H9 (cell line): ENCODE measurements around the gene EIF4A3. TPM values are rescaled to one million over a fixed set of nuclear protein-coding genes. Genes with fewer than 3 reads are reported as not detected.

ENCODE experiments used
- DNase-seq: peaks from one replicate; pipeline ENCODE4 v3.0.0-alpha.2; 2017
- H2AFZ ChIP-seq: one replicate; pipeline ENCODE4 v1.6.1; 2013; ENCODE audit warnings: mild to moderate bottlenecking, low read length, control low read depth, moderate library complexity
- H2AK5ac ChIP-seq: 2 replicates; pipeline ENCODE4 v1.6.1; 2013; ENCODE audit warnings: low read length, control low read depth, mixed read lengths; ENCODE audit not compliant: insufficient read length
- H2BK120ac ChIP-seq: one replicate; pipeline ENCODE4 v1.6.1; 2013; ENCODE audit warnings: low read depth, mild to moderate bottlenecking, low read length, control low read depth, inconsistent platforms; ENCODE audit not compliant: poor library complexity, severe bottlenecking
- H2BK12ac ChIP-seq: 2 replicates; pipeline ENCODE4 v1.6.1; 2013; ENCODE audit warnings: low read length, control low read depth, mixed read lengths, low read depth; ENCODE audit not compliant: insufficient read length
- H2BK15ac ChIP-seq: 2 replicates; pipeline ENCODE4 v1.6.1; 2013; ENCODE audit warnings: low read depth, low read length, control low read depth
- H2BK20ac ChIP-seq: one replicate; pipeline ENCODE4 v1.6.1; 2013; ENCODE audit warnings: low read depth, mild to moderate bottlenecking, low read length, control low read depth, inconsistent platforms; ENCODE audit not compliant: poor library complexity, severe bottlenecking
- H2BK5ac ChIP-seq: 2 replicates; pipeline ENCODE4 v1.6.1; 2013; ENCODE audit warnings: low read length, control low read depth, mixed read lengths; ENCODE audit not compliant: insufficient read length
- H3K14ac ChIP-seq: 2 replicates; pipeline ENCODE4 v1.6.1; 2013; ENCODE audit warnings: low read length, control low read depth; ENCODE audit not compliant: insufficient read depth
- H3K18ac ChIP-seq: 2 replicates; pipeline ENCODE4 v1.6.1; 2013; ENCODE audit warnings: low read depth, mild to moderate bottlenecking, mixed read lengths, low read length, control low read depth; ENCODE audit not compliant: insufficient read length
- H3K23ac ChIP-seq: 2 replicates; pipeline ENCODE4 v1.6.1; 2013; ENCODE audit warnings: low read length, control low read depth, mixed read lengths, low read depth; ENCODE audit not compliant: insufficient read length
- H3K23me2 ChIP-seq: 2 replicates; pipeline ENCODE4 v1.6.1; 2013; ENCODE audit warnings: low read depth, mild to moderate bottlenecking, mixed read lengths, low read length, control low read depth; ENCODE audit not compliant: insufficient read length, poor library complexity, severe bottlenecking
- H3K27ac ChIP-seq: 2 replicates; pipeline ENCODE4 v1.5.1; 2013; ENCODE audit warnings: low read length, control low read depth, mixed read lengths, low read depth; ENCODE audit not compliant: insufficient read length
- H3K27me3 ChIP-seq: 2 replicates; pipeline ENCODE4 v1.6.1; 2013; ENCODE audit warnings: low read length, control low read depth, inconsistent platforms; ENCODE audit not compliant: insufficient read depth
- H3K4ac ChIP-seq: 2 replicates; pipeline ENCODE4 v1.6.1; 2013; ENCODE audit warnings: low read depth, mild to moderate bottlenecking, control low read depth, inconsistent platforms, low read length, moderate library complexity
- H3K4me1 ChIP-seq: 2 replicates; pipeline ENCODE4 v1.6.1; 2013; ENCODE audit warnings: low read length, control low read depth, inconsistent platforms; ENCODE audit not compliant: insufficient read depth
- H3K4me2 ChIP-seq: 2 replicates; pipeline ENCODE4 v1.6.1; 2013; ENCODE audit warnings: low read length, control low read depth, mixed read lengths; ENCODE audit not compliant: insufficient read length, insufficient read depth
- H3K56ac ChIP-seq: 2 replicates; pipeline ENCODE4 v1.6.1; 2013; ENCODE audit warnings: low read depth, mild to moderate bottlenecking, mixed read lengths, low read length, control low read depth; ENCODE audit not compliant: insufficient read length
- H3K79me1 ChIP-seq: 2 replicates; pipeline ENCODE4 v1.6.1; 2013; ENCODE audit warnings: low read depth, mild to moderate bottlenecking, moderate library complexity, low read length, control low read depth, inconsistent platforms; ENCODE audit not compliant: insufficient read depth, poor library complexity, severe bottlenecking
- H3K79me2 ChIP-seq: 2 replicates; pipeline ENCODE4 v1.6.1; 2013; ENCODE audit warnings: low read length, control low read depth, inconsistent platforms; ENCODE audit not compliant: insufficient read depth
- H3K9ac ChIP-seq: 2 replicates; pipeline ENCODE4 v1.6.1; 2013; ENCODE audit warnings: low read length, control low read depth, mixed read lengths; ENCODE audit not compliant: insufficient read length; ENCODE audit errors: extremely low read depth
- H3K9me3 ChIP-seq: one replicate; pipeline ENCODE4 v1.6.1; 2013; ENCODE audit warnings: low read depth, low read length, inconsistent platforms; ENCODE audit not compliant: control insufficient read depth
- H3T11ph ChIP-seq: one replicate; pipeline ENCODE4 v1.6.1; 2013; ENCODE audit warnings: mild to moderate bottlenecking, low read length, control low read depth, inconsistent platforms
- H4K20me1 ChIP-seq: one replicate; pipeline ENCODE4 v1.6.1; 2013; ENCODE audit not compliant: control insufficient read depth, insufficient read length, insufficient read depth
- H4K5ac ChIP-seq: 2 replicates; pipeline ENCODE4 v1.6.1; 2013; ENCODE audit warnings: low read depth, mild to moderate bottlenecking, mixed read lengths, low read length, control low read depth; ENCODE audit not compliant: insufficient read length
- H4K8ac ChIP-seq: replicated peaks from 2 replicates; pipeline ENCODE4 v1.6.1; 2013; ENCODE audit warnings: low read length, control low read depth, mixed read lengths, low read depth; ENCODE audit not compliant: insufficient read length
- H4K91ac ChIP-seq: 2 replicates; pipeline ENCODE4 v1.6.1; 2013; ENCODE audit warnings: low read depth, mild to moderate bottlenecking, moderate library complexity, mixed read lengths, low read length, control low read depth; ENCODE audit not compliant: insufficient read length
- H3K27ac Mint-ChIP-seq, 3 experiments: 2 replicates in 2 of 3; 3 replicates in 1 of 3; pipeline ENCODE4 v1.8.0; 2020 to 2021; ENCODE audit warnings: mixed read lengths in 3 of 3, mild to moderate bottlenecking in 1 of 3, moderate library complexity in 1 of 3
- H3K27me3 Mint-ChIP-seq: 2 replicates; pipeline ENCODE4 v1.8.0; 2021; ENCODE audit warnings: low read depth, mild to moderate bottlenecking, moderate library complexity, mixed read lengths
- H3K36me3 Mint-ChIP-seq, 3 experiments: 2 replicates in 2 of 3; 3 replicates in 1 of 3; pipeline ENCODE4 v1.8.0; 2020 to 2021; ENCODE audit warnings: low read depth in 3 of 3, mixed read lengths in 3 of 3; ENCODE audit not compliant: insufficient read depth in 1 of 3
- H3K4me1 Mint-ChIP-seq, 2 experiments: 2 replicates each; pipeline ENCODE4 v1.8.0; 2020; ENCODE audit warnings: mixed read lengths in 2 of 2
- H3K4me3 Mint-ChIP-seq, 2 experiments: 2 replicates in 1 of 2; 3 replicates in 1 of 2; pipeline ENCODE4 v1.8.0; 2020 to 2021; ENCODE audit warnings: mild to moderate bottlenecking in 2 of 2, mixed read lengths in 2 of 2, moderate library complexity in 1 of 2
- H3K9me3 Mint-ChIP-seq, 2 experiments: 2 replicates in 1 of 2; 3 replicates in 1 of 2; pipeline ENCODE4 v1.8.0; 2020; ENCODE audit warnings: mild to moderate bottlenecking in 2 of 2, mixed read lengths in 2 of 2, moderate library complexity in 1 of 2
- WGBS: extraction: QIAGEN DNeasy Blood & Tissue Kit; methylation state at CpG from one replicate; pipeline ENCODE4 v1.1.7; 2013; ENCODE audit warnings: missing lambda C conversion rate, low lambda C conversion rate, mixed read lengths; ENCODE audit not compliant: insufficient read length; ENCODE audit errors: extremely low coverage; 5-methylcytosine and 5-hydroxymethylcytosine counted together
- total RNA-seq: library from RNA; stranded (reverse); gene quantifications from 2 replicates; pipeline ENCODE4 v1.2.1, GENCODE V29; 2021
- TF ChIP-seq, protein P1 (sequence below): fragments of 200-600 bp; sonication (generic); conservative IDR thresholded peaks from 3 replicates; pipeline ENCODE4 v1.8.0; 2021; ENCODE audit warnings: antibody characterized with exemption, mild to moderate bottlenecking

The EIF4A3 gene
- total RNA-seq, 1 experiment from 2014 or later = 162 TPM

- Histone ChIP-seq H2BK15ac (no peak overlapping the region), H2BK5ac (no peak overlapping the region), H3K27me3 (no peaks in the 10 kb centered on the region), H3K23me2 (no peaks in the 10 kb centered on the region), H2AFZ (no peak overlapping the region), H3K9me3 (no peaks in the 10 kb centered on the region), H2BK120ac (no peak overlapping the region), H3K79me1 (no peaks in the 10 kb centered on the region), H3T11ph (no peak overlapping the region), H4K91ac (no peak overlapping the region), H3K56ac (no peak overlapping the region), H4K20me1 (no peaks in the 10 kb centered on the region), H2BK20ac (no peak overlapping the region), H4K5ac (no peak overlapping the region), H2BK12ac (no peak overlapping the region), H3K4me2 (no peak overlapping the region), H3K4me1 (no peaks in the 10 kb centered on the region), H3K23ac (no peak overlapping the region), H3K14ac (no peak overlapping the region), H3K18ac (no peak overlapping the region), H4K8ac (no peak overlapping the region), H3K4ac (no peak overlapping the region), H3K9ac (no peak overlapping the region), H2AK5ac (no peak overlapping the region), H3K79me2 (no peaks in the 10 kb centered on the region), H3K27ac (no peak overlapping the region)
- WGBS = no CpG with 5 or more reads among the region's 23 CpGs
- H3K4me3 Mint-ChIP-seq = no peak overlapping the region
- H3K9me3 Mint-ChIP-seq = no peaks in the 10 kb centered on the region
- H3K36me3 Mint-ChIP-seq = no peaks in the 10 kb centered on the region
- H3K27me3 Mint-ChIP-seq = peaks cover 8% of the 10 kb centered on the region
- peak; percentile 30 for DNase-seq
- H3K27ac Mint-ChIP-seq = no peak overlapping the region
- TF ChIP-seq, protein P1, sequence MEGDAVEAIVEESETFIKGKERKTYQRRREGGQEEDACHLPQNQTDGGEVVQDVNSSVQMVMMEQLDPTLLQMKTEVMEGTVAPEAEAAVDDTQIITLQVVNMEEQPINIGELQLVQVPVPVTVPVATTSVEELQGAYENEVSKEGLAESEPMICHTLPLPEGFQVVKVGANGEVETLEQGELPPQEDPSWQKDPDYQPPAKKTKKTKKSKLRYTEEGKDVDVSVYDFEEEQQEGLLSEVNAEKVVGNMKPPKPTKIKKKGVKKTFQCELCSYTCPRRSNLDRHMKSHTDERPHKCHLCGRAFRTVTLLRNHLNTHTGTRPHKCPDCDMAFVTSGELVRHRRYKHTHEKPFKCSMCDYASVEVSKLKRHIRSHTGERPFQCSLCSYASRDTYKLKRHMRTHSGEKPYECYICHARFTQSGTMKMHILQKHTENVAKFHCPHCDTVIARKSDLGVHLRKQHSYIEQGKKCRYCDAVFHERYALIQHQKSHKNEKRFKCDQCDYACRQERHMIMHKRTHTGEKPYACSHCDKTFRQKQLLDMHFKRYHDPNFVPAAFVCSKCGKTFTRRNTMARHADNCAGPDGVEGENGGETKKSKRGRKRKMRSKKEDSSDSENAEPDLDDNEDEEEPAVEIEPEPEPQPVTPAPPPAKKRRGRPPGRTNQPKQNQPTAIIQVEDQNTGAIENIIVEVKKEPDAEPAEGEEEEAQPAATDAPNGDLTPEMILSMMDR = no peak
- peaks cover 0 to 10% of the 10 kb centered on the region in 2 experiments; a peak in 2 of 4 replicates for H3K4me1 Mint-ChIP-seq
Observed at GRCh38 chr17:80189611-80190010, 42.7 kb upstream of the EIF4A3 start.
